OCI-LY3 (cell line): ENCODE data around the gene PAX5.

Experiments
- EZH2phosphoT487 ChIP-seq: fragments of 200-600 bp; shearing (Covaris generic); IDR thresholded peaks from 2 replicates; pipeline ENCODE4 v1.6.1; 2018; ENCODE audit warnings: antibody characterized with exemption, mixed run types, low read depth
- TF ChIP-seq, protein P1 (sequence below): fragments of 200-600, 300-600 bp; sonication (generic); IDR thresholded peaks from 2 replicates; pipeline ENCODE4 v1.5.1; 2014; ENCODE audit warnings: antibody characterized with exemption, low read length, low read depth

DNA sequence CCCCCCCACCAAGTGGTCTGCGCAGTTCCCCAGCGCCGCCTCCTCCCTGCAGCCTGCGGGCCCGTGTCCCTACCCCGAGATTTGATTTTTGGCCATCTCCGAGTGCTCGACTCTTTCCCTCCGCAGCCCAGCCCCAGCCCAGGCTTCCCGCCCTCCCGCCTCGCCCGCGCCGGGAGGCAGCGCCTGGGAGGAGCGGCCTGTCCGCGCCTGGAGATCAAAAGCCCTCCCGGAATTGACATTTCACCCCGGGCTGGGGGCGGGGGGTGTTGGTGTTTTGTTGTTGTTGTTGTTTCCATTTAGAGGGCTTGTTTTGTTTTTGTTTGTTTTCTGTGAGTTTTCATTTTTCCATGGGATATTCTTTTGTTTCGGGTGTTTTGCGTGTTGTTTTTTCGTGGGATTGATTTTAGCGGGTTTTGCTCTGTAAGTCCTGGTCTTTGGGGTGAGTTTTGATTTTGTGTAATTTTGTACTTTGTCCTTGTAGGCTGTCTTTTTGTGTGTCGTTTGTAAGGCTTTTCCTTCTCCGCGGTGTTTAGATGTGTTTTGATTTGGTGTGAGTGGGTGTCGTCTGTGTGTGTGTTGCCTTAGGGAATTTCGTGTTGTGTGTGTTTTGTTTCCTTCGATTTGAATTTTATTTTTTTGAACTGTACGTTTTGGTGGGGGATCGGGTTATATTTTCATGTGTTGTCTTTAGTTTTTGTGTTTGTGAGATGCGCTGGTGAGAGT, 1.7 kb upstream of the PAX5 start:
- TF ChIP-seq, protein P1, sequence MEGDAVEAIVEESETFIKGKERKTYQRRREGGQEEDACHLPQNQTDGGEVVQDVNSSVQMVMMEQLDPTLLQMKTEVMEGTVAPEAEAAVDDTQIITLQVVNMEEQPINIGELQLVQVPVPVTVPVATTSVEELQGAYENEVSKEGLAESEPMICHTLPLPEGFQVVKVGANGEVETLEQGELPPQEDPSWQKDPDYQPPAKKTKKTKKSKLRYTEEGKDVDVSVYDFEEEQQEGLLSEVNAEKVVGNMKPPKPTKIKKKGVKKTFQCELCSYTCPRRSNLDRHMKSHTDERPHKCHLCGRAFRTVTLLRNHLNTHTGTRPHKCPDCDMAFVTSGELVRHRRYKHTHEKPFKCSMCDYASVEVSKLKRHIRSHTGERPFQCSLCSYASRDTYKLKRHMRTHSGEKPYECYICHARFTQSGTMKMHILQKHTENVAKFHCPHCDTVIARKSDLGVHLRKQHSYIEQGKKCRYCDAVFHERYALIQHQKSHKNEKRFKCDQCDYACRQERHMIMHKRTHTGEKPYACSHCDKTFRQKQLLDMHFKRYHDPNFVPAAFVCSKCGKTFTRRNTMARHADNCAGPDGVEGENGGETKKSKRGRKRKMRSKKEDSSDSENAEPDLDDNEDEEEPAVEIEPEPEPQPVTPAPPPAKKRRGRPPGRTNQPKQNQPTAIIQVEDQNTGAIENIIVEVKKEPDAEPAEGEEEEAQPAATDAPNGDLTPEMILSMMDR, result no peak
- TF ChIP-seq EZH2phosphoT487, result no peak
